ENCODE results near the gene COX20.

DNA sequence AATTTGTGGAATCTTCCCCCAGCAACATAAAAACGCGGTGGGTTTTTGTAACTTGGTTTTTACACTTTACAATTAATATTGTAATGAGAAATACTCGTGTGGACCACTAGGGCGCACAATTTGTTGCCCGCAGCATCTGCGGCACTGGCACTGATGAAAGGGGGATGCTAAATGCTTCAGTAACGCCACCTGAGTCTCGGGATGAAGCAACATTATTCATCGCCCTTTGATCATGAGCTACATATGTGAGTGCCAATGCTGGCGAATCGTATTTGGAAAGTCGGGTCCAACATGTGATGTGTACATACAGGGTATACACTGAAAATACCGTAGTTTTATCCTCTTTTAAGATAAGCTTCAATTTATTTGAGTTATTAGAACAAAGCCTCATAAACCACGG lies 34.2 kb upstream of the COX20 start:
- TF ChIP-seq, protein P1, sequence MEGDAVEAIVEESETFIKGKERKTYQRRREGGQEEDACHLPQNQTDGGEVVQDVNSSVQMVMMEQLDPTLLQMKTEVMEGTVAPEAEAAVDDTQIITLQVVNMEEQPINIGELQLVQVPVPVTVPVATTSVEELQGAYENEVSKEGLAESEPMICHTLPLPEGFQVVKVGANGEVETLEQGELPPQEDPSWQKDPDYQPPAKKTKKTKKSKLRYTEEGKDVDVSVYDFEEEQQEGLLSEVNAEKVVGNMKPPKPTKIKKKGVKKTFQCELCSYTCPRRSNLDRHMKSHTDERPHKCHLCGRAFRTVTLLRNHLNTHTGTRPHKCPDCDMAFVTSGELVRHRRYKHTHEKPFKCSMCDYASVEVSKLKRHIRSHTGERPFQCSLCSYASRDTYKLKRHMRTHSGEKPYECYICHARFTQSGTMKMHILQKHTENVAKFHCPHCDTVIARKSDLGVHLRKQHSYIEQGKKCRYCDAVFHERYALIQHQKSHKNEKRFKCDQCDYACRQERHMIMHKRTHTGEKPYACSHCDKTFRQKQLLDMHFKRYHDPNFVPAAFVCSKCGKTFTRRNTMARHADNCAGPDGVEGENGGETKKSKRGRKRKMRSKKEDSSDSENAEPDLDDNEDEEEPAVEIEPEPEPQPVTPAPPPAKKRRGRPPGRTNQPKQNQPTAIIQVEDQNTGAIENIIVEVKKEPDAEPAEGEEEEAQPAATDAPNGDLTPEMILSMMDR (conservative IDR thresholded peaks at IDR 0.05; ENCODE audit: low read depth, low read length) = peak; percentile 92
- TF ChIP-seq EZH2 (IDR thresholded peaks at IDR 0.05; ENCODE audit: low read length, unreplicated experiment) = no peak

Data from PC-3 (cell line).